ENCODE data around the gene TIAL1.

GRCh38 chr10:119541046-119541445, 55.7 kb downstream of the TIAL1 start:
- TF ChIP-seq ZFP3 (CRISPR knock-in tag; IDR thresholded peaks at IDR 0.05) (no peak), PATZ1 (CRISPR knock-in tag; IDR thresholded peaks at IDR 0.05; ENCODE audit: borderline replicate concordance) (no peak), ISL1 (CRISPR knock-in tag; IDR thresholded peaks at IDR 0.05) (no peak), ARNTL (CRISPR knock-in tag; IDR thresholded peaks at IDR 0.05; ENCODE audit: borderline replicate concordance, low read depth) (no peak), BACH2 (CRISPR knock-in tag; IDR thresholded peaks at IDR 0.05; ENCODE audit: borderline replicate concordance) (no peak), RARB (CRISPR knock-in tag; IDR thresholded peaks at IDR 0.05) (no peak), CSDC2 (CRISPR knock-in tag; IDR thresholded peaks at IDR 0.05) (no peak), CREB5 (CRISPR knock-in tag; IDR thresholded peaks at IDR 0.05; ENCODE audit: low read depth) (no peak), ESRRG (CRISPR knock-in tag; IDR thresholded peaks at IDR 0.05) (no peak)
- TF ChIP-seq, protein P1, sequence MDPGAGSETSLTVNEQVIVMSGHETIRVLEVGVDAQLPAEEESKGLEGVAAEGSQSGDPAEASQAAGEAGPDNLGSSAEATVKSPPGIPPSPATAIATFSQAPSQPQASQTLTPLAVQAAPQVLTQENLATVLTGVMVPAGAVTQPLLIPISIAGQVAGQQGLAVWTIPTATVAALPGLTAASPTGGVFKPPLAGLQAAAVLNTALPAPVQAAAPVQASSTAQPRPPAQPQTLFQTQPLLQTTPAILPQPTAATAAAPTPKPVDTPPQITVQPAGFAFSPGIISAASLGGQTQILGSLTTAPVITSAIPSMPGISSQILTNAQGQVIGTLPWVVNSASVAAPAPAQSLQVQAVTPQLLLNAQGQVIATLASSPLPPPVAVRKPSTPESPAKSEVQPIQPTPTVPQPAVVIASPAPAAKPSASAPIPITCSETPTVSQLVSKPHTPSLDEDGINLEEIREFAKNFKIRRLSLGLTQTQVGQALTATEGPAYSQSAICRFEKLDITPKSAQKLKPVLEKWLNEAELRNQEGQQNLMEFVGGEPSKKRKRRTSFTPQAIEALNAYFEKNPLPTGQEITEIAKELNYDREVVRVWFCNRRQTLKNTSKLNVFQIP (CRISPR knock-in tag; IDR thresholded peaks at IDR 0.05; ENCODE audit: borderline replicate concordance, low read depth) = no peak

All from SK-N-SH treated with all-trans-retinoic acid at 6 μM for 48 hours (cell line).